HFFc6 (cell line): ENCODE results near the gene SCAF4. TPM values are rescaled to one million over a fixed set of nuclear protein-coding genes. Genes with fewer than 3 reads are reported as not detected.

Source experiments
- DNase-seq: peaks from one replicate; pipeline ENCODE4 v3.0.0-alpha.2; 2018
- H3K27ac Mint-ChIP-seq: 2 replicates; pipeline ENCODE4 v1.8.0; 2020; ENCODE audit warnings: mild to moderate bottlenecking, mixed read lengths
- H3K27me3 Mint-ChIP-seq: 2 replicates; pipeline ENCODE4 v1.8.0; 2021; ENCODE audit warnings: mild to moderate bottlenecking, moderate library complexity, mixed read lengths; ENCODE audit not compliant: insufficient read depth
- H3K36me3 Mint-ChIP-seq: 2 replicates; pipeline ENCODE4 v1.8.0; 2021; ENCODE audit warnings: low read depth, mixed read lengths
- H3K4me1 Mint-ChIP-seq: 2 replicates; pipeline ENCODE4 v1.8.0; 2020; ENCODE audit warnings: low read depth, mixed read lengths
- H3K4me3 Mint-ChIP-seq: 2 replicates; pipeline ENCODE4 v1.8.0; 2020; ENCODE audit warnings: mild to moderate bottlenecking, moderate library complexity, mixed read lengths
- H3K9me3 Mint-ChIP-seq: 2 replicates; pipeline ENCODE4 v1.8.0; 2020; ENCODE audit warnings: mild to moderate bottlenecking, mixed read lengths
- total RNA-seq, 6 experiments: library from RNA; stranded (reverse); fragmentation: NEBNext Ultra II Directional; extraction: Animal tissue kit (Norgen Biotek cat#: 25700); gene quantifications; 2 replicates in 1 of 6; 3 replicates in 5 of 6; pipeline ENCODE4 v1.2.3, GENCODE V29; 2021
- TF ChIP-seq, protein P1 (sequence below): fragments of 200-600 bp; sonication (generic); IDR thresholded peaks from 2 replicates; pipeline ENCODE4 v1.5.0; 2021; ENCODE audit warnings: antibody characterized with exemption, mild to moderate bottlenecking

Gene SCAF4
- total RNA-seq, 6 experiments from 2014 or later = 21.8 to 28.4 (median 26.3) TPM

DNA sequence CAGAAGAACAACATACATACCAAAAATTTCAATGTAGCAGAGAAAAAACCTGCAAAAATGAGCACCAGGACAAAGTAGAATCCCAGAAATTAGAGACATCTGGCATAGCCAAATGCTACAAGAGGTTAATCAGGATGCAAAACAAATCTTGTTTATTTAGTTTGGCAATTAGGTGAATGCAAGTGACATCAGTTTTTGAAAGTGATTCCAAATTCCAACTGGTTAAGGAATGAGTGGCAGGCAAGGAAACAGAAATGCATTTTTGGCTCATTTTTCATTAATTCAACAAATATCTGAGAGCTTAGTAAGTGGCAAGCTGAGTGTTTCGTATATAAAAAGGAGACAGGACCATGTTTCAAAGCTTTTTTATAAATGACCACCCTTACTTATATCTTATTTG is 21.3 kb downstream of the SCAF4 start:
- Mint-ChIP-seq H3K4me1 (peaks cover 83% of the 10 kb centered on the region), H3K36me3 (no peaks in the 10 kb centered on the region), H3K4me3 (peak overlapping the region; percentile 63), H3K27me3 (no peaks in the 10 kb centered on the region), H3K27ac (peak overlapping the region; percentile 80), H3K9me3 (no peaks in the 10 kb centered on the region)
- DNase-seq = peak; percentile 71
- TF ChIP-seq, protein P1, sequence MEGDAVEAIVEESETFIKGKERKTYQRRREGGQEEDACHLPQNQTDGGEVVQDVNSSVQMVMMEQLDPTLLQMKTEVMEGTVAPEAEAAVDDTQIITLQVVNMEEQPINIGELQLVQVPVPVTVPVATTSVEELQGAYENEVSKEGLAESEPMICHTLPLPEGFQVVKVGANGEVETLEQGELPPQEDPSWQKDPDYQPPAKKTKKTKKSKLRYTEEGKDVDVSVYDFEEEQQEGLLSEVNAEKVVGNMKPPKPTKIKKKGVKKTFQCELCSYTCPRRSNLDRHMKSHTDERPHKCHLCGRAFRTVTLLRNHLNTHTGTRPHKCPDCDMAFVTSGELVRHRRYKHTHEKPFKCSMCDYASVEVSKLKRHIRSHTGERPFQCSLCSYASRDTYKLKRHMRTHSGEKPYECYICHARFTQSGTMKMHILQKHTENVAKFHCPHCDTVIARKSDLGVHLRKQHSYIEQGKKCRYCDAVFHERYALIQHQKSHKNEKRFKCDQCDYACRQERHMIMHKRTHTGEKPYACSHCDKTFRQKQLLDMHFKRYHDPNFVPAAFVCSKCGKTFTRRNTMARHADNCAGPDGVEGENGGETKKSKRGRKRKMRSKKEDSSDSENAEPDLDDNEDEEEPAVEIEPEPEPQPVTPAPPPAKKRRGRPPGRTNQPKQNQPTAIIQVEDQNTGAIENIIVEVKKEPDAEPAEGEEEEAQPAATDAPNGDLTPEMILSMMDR = no peak

- Mint-ChIP-seq H3K4me3 (no peak overlapping the region), H3K27me3 (no peaks in the 10 kb centered on the region), H3K4me1 (peaks cover 63% of the 10 kb centered on the region), H3K36me3 (no peaks in the 10 kb centered on the region), H3K27ac (no peak overlapping the region), H3K9me3 (no peaks in the 10 kb centered on the region)
- DNase-seq = no peak
- TF ChIP-seq, protein P1 = no peak
Measured at GRCh38 chr21:31708541-31708940, 23.4 kb downstream of the SCAF4 start.

- no peaks in the 10 kb centered on the region for H3K9me3 Mint-ChIP-seq
- H3K27ac Mint-ChIP-seq = no peak overlapping the region
- peaks cover 53% of the 10 kb centered on the region for H3K4me1 Mint-ChIP-seq
- no peak overlapping the region for H3K4me3 Mint-ChIP-seq
- H3K36me3 Mint-ChIP-seq = no peaks in the 10 kb centered on the region
- DNase-seq = no peak
- no peaks in the 10 kb centered on the region for H3K27me3 Mint-ChIP-seq
- TF ChIP-seq, protein P1 = no peak
Measured at GRCh38 chr21:31707499-31707898, 24.4 kb downstream of the SCAF4 start.

DNA sequence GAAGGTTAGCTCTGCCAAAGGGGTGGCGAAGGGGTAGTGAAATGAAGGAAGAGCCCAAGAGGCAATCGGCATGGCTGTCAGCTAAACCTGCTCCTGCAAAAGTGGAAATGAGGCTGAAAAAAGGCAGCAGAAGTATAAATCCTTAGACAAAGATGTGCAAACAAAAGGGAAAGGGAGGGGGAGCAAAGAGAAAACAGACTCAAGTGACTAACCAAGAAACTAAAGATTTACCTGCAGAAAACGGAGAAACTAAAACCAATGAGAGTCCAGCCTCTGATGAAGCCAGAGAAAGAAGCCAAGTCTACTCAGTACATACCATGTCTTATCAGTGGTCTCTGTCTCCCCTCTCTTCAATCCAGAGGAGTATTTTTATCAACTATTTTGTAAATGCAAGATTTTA is 25.4 kb downstream of the SCAF4 start:
- no peak overlapping the region for H3K4me3 Mint-ChIP-seq
- H3K36me3 Mint-ChIP-seq = peaks cover 3% of the 10 kb centered on the region; the same call in 1 of the 2 replicates
- H3K9me3 Mint-ChIP-seq = no peaks in the 10 kb centered on the region
- TF ChIP-seq, protein P1 = no peak
- H3K27me3 Mint-ChIP-seq = no peaks in the 10 kb centered on the region
- no peak for DNase-seq
- peaks cover 46% of the 10 kb centered on the region for H3K4me1 Mint-ChIP-seq
- H3K27ac Mint-ChIP-seq = no peak overlapping the region

- H3K4me1 Mint-ChIP-seq = peaks cover 6% of the 10 kb centered on the region
- no peaks in the 10 kb centered on the region for H3K27me3 Mint-ChIP-seq
- TF ChIP-seq, protein P1 = no peak
- H3K9me3 Mint-ChIP-seq = no peaks in the 10 kb centered on the region
- H3K36me3 Mint-ChIP-seq = peaks cover 21% of the 10 kb centered on the region; the same call in 1 of the 2 replicates
- no peak for DNase-seq
- H3K27ac Mint-ChIP-seq = no peak overlapping the region
- no peak overlapping the region for H3K4me3 Mint-ChIP-seq
Measured at GRCh38 chr21:31700040-31700439, 31.9 kb downstream of the SCAF4 start.

DNA sequence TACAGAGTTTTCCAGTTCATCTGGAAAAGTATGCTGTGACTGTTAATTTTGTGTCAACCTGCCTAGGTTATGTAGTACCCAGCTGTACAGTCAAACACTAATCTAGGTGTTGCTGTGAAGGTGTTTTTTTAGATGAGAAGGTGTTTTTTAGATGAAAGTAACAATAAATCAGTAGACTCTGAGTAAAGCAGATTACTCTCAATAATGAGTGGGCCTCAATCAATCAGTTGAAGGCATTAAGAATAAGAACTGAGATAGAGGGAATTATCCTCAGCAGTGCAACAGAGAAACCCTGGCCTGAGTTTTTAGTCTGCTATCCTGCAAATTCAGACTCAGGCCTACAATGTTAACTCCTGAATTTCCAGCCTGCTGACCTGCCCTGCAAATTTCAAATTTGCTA is 33.5 kb downstream of the SCAF4 start:
- H3K9me3 Mint-ChIP-seq = no peaks in the 10 kb centered on the region
- TF ChIP-seq, protein P1 = no peak
- peaks cover 28% of the 10 kb centered on the region; the same call in 1 of the 2 replicates for H3K36me3 Mint-ChIP-seq
- H3K4me1 Mint-ChIP-seq = peaks cover 10% of the 10 kb centered on the region
- H3K4me3 Mint-ChIP-seq = no peak overlapping the region
- no peaks in the 10 kb centered on the region for H3K27me3 Mint-ChIP-seq
- no peak for DNase-seq
- H3K27ac Mint-ChIP-seq = no peak overlapping the region; the same call in 1 of the 2 replicates
